GM19452 (cell line): Measurements from ENCODE around the gene EPN3.

Experiments used
- ATAC-seq: cut with Tn5 transposase; IDR thresholded peaks from one replicate; pipeline ENCODE4 v1.9.1; 2021; ENCODE audit not compliant: unreplicated experiment

The EPN3 gene

DNA sequence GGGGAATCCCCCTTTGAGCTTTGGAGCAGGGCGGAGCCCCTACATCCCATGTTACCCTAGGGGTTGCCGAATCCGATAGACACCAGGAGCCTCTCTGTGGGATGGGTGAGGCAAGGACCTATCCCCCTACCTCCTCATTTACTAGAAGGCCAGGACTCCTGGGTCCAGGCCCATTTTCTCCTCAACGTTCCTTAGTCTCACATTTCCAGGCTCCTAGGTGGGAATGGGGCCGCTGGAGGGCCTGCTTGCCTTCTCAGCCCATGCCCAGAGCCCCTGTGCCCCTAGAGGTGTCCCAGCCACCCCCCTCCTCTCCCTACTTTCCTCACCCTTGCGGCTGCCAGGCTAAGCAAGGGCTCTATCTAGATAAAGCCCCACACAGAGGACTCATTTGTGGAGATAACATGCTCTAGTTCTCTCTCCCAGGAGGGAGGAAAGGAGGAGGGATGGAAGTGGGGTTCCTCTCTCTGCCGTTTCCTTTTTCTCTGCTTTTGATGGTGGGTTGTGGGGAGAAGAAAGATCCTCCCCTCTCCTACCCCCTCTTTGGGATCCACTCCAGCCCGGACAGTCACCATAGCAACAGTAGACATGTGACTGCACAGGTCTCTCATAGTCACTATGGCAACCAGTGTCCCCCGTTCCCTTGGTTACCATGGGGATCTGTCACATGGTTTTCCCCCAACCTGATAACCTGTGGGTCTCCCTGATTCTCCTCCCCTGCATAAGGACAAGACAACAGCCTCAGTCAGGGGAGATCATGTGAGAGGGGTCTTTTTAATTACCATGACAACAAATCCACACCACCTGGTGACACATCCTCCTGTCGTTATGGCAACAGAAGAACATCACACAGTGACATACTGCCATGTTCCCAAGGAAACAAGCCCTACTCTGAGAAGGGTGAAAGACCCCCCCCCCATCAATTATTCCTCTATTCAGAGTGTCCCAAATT, 33.1 kb downstream of the EPN3 start:
- ATAC-seq = no peak

DNA sequence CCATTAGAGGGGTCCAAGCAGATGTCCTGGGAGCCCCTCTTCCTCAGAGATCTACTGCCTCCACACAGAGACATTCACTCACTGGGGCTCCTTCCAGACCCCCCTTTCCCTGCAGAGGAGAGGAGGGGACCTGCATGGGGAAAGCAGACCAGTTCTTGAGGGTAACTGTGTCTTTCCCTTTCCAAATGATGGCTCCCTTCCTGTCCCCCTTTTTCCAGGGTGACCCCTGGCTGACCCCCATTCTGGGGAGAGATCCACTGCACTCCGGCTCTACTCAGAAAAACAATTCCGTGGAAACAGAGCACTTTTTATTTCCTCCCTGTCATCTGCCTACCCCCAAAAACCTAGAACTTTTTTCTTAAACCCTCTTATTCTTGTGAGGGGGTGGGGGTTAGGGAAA, 34.4 kb downstream of the EPN3 start:
- ATAC-seq = no peak

- ATAC-seq = no peak
These were observed 36.1 kb downstream of the EPN3 start for GRCh38 chr17:50568659-50569058.

DNA sequence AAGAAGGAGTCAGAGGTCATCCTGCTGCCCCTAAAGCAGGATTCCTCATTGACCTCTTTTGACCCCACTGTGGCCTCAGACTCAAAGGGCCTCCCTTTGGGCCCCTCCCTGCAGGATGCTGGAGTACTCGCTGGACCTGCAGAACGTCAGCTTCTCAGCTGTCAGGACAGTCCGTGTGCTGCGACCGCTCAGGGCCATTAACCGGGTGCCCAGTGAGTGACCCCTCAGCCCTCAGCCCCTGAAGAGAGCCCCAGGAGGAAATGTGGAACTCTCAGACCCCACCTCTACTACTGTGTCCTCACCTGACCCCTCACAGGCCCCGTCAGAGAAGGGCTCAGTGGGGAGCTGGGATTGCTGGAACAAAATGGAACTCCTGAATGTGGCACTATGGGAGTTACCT, 37.1 kb downstream of the EPN3 start:
- ATAC-seq = no peak

GRCh38 chr17:50570032-50570431, 37.5 kb downstream of the EPN3 start:
- ATAC-seq = no peak

GRCh38 chr17:50570528-50570927, 38.0 kb downstream of the EPN3 start:
- no peak for ATAC-seq

- ATAC-seq = no peak
These were observed 39.1 kb downstream of the EPN3 start for GRCh38 chr17:50571681-50572080.

GRCh38 chr17:50572541-50572940, 40.0 kb downstream of the EPN3 start:
- ATAC-seq = no peak

DNA sequence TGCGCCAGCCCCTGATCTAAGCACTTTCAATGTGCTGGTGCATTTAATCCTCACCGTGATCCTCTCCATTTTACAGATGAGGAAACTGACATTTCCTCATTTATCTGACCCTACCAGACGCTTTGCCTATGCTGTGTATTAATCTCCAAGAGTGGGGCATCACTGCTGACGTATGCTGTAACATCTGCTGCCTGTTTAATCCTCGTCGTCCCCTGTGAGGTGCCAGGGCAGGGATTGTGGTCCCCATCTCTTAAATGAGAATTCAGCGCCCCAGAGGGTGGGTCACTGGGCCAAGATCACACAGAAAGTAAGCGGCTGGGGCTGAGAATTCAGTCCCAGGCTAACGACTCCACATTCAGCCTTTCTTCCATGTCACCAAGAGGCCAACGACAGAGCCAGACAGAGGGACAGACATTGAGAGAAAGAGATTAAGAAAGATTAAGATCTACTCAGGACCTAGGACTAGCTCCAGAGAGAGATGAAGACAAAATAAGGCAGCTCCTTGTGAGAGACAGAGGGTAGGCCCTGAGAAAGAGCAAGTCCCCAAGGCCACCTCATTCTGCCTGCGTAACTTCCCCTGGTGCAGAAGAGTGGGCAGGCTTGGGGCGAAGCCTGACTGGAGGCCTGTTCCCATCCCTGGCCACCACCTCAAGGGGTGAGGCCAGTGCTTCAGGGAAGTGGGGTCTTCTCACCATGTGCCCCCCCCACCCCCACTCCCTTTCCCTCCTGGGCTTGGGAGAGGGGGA, 41.5 kb downstream of the EPN3 start:
- no peak for ATAC-seq

GRCh38 chr17:50575581-50576210, 43.2 kb downstream of the EPN3 start:
- no peak for ATAC-seq

DNA sequence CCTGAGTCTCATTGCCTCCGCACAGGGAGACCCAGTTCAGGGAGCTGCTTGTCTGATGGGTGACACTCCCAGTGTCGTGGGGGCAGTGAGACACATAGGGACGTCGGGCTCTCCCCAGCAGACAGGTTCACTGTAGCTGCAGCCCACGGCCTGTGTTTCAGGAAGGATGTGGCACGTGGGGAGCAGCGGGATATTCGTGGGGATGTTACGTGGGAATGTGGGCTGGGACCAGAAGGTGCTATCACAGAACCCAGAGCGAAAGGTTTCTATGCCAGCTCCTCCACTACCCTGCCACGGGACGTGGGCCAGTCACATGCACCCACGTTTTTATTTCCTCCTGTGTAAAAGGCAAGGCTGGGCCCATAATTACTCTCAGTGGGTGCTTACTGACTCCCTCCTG, 44.3 kb downstream of the EPN3 start:
- ATAC-seq = no peak

- ATAC-seq = no peak
These were observed 45.0 kb downstream of the EPN3 start for GRCh38 chr17:50577451-50577954.

GRCh38 chr17:50578173-50578572, 45.6 kb downstream of the EPN3 start:
- no peak for ATAC-seq

DNA sequence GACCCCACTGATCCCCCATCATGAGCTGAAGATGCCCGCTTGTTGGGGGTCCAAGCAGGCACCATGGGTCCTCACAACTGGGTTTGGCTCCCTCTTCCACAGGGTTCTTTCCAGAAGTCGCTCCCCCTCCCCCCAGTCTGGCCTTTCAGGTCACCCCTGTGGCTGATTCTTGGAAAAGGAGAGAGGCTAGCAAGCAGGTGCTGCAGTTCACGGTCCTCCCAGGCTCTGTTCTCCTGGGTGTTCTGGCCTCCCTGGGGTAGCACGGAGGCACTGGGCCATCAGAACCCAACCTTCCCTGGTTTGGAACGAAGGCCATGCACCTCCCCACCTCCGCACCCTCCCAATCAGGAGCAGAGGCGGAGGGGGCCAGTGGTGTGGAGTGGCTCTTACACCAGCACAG, 46.9 kb downstream of the EPN3 start:
- ATAC-seq = no peak

- ATAC-seq = no peak
These were observed 48.1 kb downstream of the EPN3 start for GRCh38 chr17:50580646-50581045.

DNA sequence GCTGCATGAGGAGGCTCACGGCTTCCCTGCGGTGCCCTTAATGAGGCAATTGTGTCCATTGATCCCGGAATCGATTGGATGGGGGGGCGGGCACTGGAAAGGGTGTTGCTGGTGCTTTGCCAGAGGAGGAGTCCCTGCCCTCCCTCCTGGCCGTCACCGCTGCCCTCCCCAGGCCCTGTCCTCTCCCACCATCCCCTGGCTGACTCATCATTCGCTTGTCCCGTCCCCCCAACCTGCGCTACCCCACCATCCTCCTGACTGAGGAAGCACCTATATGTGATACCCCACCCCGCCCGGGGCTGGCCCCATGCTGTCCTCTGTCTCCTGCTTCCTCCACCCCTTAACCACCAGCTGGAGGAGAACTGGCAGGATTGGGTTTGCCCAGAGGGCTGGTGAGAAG, 48.8 kb downstream of the EPN3 start:
- ATAC-seq = no peak

- ATAC-seq = no peak
These were observed 50.2 kb downstream of the EPN3 start for GRCh38 chr17:50582741-50583140.

GRCh38 chr17:50583641-50584040, 51.1 kb downstream of the EPN3 start:
- no peak for ATAC-seq

GRCh38 chr17:50584116-50584515, 51.6 kb downstream of the EPN3 start:
- ATAC-seq = no peak

DNA sequence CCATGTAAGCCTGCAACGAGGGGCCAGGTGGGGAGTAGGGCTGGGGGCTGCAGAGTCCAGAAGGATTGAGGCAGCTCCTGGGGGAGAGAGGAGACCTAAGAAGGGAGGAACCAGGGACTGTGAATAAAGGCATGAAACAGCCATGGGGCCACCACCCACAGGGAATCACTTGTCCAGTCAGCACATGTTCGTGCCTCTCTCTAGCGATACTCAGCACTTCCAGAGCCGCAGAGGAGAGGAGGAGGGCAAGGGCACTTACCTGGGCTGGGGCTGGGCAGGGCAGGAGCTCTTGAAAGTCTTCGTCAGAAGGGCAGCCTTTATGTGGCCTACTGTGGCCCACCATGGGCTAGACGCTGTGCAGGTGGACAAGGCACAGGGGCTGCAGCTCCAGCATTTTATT, 52.2 kb downstream of the EPN3 start:
- ATAC-seq = no peak

DNA sequence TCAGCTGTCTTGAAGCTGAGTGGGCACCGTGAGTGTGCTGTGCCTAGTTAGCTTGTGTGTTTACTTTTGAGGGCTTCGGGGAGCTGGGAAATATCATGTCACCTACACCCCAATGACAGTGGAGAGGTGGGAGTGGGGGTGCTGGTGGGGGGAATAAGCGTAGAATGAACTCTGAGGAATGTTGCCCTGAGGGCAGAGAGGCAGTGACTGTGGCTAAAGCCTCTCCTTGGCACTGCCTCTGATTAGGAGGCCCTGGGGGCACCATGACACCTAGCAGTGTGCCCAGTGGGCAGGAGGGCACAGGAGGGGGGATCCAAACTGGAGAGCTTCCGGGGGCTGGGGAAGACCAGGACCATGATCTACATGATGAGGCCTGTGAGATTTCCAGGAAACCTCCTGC, 52.8 kb downstream of the EPN3 start:
- no peak for ATAC-seq

DNA sequence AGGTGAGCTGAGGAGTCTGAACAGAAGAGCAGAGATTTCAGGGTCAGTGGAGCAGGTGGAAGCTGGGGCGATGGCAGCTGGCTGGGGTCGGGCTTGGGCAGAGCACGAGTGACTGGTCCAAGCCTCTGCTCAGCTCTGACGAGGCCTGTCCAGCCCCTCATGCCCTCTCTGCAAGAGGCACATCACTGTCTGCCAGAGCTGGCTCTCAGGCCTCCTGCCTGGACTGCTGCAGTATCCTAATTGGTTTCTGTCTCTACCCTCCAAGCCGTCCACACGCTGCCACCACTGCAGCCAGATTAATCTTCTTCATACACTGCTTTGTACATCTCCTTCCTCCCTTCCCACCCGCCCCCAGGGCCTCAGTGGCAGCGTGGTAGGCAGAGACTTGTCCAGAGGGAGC, 53.4 kb downstream of the EPN3 start:
- no peak for ATAC-seq
